GM18507 (cell line): ENCODE data around the gene NTPCR.
"Not testable (repeated sequence)": the region's sequence is repeated elsewhere in the genome, so short reads cannot be mapped to it uniquely, and the experiment has no call there.

Experiments used
- DNase-seq: peaks from one replicate; pipeline ENCODE4 v3.0.0; 2011; ENCODE audit warnings: low read depth; ENCODE audit not compliant: insufficient read length; ENCODE audit errors: extremely low spot score
- FAIRE-seq: peaks from 2 replicates; lab custom pipeline; 2011; peaks lifted over from hg19 to GRCh38; lab: Jason Lieb, UNC

Gene NTPCR

DNA sequence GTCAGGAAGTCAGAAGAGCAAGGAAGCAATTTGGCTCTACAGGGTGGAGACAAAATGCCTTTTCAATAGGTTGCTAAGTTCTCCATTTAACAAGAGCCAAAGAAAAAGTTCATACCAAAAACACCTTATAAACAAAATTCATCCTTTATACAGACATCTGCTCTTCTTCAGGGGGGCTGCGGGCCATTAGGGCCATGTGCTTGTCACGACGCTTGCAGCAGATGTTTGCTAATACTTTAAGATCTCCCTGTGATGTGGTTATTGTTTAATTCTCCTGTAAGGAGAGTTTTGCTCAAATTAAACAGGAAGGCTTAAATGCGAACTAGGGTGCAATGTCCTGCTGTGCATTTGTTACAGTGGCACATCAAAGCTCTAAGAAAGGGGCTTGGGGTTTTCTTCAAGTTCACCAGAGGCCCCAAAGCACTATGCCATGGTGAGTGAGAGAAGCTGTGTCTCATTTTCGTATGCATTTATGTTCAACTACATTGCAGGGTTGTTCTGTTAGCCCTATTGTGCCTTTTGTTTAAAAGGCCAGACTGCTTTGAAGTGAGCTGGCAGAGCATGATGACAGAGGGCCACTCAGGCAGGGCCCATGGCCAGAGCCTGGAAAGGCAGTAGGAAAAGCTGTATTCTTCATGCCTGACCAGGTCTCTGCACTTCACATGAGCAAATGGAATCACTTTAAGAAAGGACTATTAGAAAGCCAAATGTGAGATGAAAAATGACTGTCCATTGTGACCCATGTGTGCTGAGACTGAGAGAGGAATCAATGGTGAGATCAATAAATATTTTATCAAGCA lies 24.8 kb upstream of the NTPCR start:
- FAIRE-seq (no peak), DNase-seq (no peak)

DNA sequence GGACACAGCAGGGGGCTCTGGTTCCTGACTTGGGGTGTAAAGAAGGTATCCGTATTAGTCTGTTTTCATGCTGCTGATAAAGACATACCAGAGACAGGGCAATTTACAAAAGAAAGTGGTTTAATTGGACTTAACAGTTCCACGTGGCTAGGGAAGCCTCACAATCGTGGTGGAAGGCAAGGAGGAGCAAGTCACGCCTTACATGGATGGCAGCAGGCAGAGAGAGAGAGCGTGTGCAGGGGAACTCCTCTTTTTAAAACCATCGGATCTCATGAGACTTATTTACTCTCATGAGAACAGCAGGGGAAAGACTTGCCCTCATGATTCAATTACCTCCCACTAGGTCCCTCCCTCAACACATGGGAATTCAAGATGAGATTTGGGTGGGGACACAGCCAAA lies 23.2 kb upstream of the NTPCR start:
- not testable (repeated sequence) for DNase-seq, FAIRE-seq

DNA sequence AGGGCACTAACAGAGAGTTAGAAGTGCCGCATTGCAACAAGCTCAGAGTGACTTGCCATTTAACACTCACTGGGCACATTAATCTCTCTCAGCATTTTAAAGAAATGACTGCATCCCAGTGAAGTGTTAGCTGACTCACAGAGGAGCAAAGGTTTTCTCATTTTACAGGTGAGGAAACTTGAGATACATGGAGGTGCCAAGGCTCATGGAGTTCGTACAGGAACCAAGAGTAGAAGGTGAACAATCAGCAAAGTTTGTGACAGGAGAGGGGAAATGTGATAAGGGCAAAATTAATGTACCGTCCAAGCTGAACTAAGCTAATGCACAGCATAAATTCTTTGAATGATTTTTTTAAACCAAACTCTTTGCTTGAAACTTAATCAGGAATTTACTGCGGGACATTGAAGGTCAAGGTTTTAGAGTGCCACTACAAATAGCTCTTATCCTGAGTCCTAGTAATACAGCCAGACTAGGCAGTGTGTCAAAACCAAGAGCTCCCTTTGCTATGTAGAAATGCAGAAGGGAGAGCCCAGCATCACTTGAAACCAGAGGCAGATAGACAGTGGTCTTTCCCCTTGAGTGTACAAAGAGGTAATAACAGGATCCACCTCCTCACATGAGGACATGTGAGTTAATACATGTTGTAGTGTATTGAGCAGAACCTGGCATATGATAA lies 22.4 kb upstream of the NTPCR start:
- no peak for FAIRE-seq

DNA sequence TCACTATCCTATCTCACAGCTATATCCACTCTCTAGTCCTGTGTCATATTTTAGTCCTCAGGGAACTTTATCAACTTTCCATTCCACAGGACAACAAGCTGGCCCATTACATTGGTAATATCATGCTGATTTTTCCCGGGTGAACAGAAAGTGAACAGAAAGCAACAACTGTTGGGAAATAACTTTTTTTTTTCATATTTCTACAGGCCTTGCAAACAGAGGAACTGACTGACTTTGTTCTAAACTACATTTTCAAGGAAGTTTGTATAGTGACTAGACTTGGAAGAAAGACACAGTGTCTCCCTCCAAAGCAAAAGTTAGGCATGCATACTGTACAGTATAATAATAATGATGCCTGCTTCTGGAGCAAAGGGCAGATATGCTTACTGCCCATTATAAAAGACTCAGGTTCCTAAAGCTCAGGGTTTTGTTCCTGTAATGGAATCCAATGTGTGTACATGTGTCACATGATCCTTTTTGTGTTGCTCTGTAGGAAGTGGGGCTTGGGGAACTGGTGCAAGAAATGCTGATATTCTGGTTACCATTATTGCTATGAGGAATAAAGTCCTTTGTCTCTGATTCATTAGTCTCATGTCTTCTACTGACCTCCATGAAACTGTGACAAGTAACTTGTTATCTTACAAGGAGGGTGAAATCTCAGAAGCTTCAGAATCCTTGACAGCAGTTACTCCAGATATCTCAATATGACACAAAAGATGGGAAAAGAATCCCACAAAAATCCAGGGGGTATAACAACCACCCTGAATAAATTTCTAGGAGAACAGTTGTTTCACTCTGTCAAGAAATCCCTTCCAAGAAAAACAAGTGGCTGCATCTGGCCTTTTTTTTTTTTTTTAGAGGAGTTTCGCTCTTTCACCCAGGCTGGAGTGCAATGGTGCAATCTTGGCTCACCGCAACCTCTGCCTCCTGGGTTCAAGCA lies 17.7 kb upstream of the NTPCR start:
- FAIRE-seq (no peak), DNase-seq (no peak)

More for the DNA sequence above, 22.4 kb upstream of the NTPCR start:
- no peak for DNase-seq

DNA sequence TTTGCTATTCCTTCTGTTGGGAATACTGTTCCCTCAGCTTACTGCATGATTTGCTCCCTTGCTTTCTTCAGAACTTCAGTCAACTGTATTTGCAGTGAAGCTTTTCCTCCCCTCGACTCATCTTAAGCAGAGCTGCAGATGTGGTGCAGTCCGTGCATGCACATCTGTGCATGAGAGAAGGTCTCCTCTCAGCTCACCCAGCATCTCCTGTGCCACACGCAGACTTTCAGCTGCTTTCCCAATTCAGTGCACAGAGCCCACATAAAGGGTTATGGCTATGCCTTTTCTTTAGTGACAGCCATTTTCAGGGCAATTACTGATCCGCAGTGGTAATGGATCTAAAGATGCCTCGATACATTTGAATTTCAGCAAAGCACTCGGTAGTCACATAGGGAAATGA lies 13.5 kb upstream of the NTPCR start:
- FAIRE-seq, result no peak

DNA sequence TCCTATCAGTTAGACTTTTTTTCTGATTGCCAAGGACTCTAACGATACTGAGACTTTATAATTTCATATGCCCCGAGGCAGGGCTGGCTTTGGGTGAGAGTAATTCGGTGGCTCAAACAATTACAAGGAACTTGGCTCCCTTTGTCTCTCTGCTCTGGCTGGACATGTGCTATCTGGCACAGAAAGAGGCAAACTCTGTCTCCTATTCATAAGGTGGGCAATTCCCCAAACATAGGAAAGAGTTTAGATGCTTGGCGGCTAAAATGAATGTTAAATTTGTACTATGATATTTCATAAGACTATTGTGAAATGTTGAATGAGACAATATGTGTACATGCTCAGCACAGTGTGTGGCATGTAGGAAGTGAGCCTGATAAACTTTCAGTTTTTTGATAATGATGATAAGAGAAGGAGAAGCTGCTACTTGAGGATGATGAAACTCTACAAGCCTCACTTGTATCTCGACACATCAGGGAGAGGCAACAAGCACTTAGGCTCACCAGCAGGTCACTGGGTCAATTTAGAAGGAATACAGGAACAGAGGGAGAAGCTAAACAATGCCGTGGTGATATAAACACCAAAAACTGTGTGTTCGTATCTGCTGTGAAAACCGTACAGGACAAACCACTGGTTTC lies 12.6 kb upstream of the NTPCR start:
- DNase-seq (no peak), FAIRE-seq (no peak)

More for the DNA sequence above, 13.5 kb upstream of the NTPCR start:
- DNase-seq, result no peak

DNA sequence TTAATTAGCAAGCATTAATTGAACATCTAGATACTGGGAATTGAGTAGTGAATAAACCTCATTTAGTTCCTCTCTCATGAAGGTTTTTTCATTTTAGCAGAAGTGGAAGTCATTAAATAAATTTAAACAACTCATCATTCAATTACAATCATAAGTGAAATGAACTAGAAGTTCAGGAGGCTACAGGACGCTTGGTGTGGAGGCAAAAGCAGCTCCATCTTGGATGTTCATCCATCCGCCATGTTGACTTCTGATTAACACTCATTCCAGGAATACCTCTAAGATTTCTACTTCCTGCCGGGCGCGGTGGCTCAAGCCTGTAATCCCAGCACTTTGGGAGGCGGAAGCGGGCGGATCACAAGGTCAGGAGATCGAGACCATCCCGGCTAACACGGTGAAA lies 11.5 kb upstream of the NTPCR start:
- FAIRE-seq, result no peak
- DNase-seq, result no peak

DNA sequence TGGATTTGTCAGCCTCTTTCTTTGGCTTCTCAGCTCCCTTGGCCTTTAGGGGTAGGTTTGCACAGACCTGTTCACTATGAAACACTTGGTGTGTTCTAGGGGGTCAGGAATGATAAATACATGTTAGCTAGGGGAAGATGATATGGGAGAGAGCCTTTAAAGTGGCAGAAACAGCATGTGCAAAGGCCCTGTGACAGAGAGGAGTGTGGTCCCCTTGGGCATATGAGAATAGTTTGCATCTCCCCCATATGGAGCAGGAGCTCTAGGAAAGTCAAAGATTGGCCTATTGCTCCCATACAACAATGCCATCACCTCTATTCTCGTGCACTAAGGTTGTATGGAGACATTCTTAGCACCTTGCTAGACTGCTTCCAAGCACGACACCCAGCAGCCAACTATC lies 10.7 kb upstream of the NTPCR start:
- FAIRE-seq (no peak), DNase-seq (no peak)

DNA sequence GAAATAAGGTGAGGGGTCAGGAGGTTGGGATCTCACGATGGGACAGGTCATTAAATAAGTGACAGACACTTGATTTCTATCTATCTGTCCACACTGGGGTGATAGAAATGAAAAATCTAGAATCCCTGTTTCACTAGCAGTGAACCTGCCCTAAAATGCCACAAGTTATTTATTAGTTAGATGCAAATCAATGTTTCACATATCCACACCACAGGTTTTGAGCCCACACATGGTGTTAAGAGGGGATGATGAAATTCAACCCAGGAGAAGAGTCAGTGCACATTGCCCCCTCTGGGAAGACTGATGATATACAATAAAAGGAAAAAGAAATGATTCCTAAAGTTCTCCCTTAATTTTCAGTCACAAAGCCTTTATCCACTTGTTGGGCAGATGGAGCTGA lies 10.1 kb upstream of the NTPCR start:
- FAIRE-seq (peak; percentile 67), DNase-seq (no peak)

DNA sequence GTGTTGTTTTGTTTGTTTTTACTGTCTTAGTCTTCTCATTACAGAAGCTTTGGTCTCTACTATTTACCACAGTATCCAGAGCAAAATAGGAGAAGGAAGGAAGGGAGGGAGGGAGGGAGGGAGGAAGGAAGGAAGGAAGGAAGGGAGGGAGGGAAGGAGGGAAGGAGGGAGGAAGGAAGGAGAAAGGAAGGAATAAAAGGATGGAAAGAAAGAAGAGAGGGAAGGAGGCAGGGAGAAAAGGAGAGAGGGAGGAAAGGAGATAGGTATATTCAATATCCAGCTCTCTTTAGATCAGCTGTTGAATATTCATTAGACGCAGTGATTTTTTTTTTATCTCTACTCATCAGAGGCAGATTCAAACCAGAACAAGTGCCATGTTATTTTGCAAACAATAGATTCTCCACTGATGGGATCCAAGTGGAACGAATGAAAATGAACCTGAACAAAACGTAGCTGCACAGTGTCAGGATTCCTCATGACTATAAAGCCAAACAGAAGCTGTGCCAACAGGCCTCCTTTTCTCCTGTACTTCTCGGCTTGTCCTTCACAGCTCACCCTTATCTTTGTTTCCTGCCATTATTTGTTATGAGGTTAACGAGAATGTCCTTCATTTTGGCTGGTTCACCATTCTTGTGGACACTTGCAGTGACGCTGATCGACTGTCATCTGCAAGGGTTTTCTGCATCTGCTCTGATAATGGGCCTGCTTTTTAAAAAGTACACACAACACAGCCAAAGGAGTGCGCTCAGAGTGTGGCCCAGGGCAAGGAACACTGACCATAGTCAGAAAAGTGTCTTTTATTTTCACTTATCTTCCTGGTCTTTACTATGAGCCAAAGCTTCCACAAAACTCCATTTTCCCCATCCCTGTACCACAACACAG lies 7.8 kb upstream of the NTPCR start:
- FAIRE-seq, result no peak
- DNase-seq, result no peak

DNA sequence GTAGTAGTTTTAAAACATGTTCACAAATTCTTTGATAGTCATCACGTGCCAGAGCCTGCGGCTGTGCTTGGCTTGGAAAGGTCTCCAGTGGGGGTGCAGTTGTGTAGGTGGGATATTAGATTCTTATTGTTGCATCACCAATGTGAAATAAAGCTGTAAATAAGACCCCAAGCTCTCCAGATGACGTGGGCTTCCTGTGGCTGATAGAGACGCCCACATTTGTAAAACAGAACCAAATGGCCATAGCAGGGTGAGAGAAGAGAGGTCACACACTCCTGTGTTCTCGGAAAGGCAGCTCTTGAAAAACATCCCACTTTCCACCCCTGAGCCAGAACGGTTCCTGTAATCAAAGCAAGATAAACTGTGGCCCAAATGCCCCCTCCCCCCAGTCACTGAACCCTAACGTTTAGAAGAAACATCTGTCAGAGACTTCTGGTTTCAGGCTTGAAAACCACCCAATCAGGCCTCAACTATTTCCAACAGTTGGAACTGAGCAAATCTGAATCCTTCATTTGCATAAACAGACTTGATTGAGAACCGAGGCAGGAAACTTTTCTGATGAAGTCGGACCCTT lies 6.6 kb upstream of the NTPCR start:
- DNase-seq (no peak), FAIRE-seq (peak; percentile 44)

DNA sequence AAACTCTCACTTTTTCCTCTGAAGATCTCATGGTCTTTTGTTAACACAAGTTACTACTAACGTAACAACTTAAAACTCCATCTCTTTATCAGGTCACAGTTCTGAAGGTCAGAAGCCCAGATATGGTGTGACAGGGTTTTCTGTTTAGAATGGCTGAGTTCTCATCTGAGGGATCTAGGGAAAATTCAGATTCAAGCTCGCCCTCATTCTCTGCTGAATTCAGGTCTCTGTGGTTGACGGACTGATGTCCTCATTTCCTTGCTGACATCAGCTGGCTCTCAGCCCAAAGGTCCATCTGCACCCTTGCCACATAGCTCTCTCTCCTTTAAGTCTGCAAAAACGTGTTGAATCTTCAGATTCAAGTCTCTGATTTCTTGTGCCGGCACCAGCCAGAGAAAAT lies 6.1 kb upstream of the NTPCR start:
- DNase-seq (no peak), FAIRE-seq (no peak)

DNA sequence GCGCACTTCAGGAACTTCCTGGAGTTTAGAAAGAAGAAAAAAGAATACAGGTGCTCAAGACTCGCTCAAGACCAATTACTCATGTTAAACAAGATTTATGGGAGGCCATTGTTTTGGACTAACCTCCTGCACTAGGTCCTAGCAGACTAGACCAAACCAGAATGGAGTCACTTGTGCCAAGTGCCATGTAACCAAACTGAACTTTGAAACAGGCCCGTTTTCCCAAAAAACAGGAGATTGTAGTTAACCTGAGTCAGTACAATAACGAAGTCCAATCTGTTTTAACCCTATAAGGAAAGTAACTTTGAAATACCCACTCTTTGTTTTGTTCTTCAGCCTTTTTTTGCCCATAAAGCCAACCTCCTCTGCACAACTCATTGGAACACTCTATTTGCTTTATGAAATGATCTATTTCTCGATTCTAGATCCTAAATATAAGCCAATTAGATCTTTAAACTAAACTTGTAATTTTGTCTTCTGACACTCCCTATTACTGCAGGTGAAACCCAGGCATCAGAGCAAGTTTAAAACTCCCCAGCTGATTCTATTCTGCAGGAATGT lies 695 bp upstream of the NTPCR start:
- no peak for FAIRE-seq
- no peak for DNase-seq

DNA sequence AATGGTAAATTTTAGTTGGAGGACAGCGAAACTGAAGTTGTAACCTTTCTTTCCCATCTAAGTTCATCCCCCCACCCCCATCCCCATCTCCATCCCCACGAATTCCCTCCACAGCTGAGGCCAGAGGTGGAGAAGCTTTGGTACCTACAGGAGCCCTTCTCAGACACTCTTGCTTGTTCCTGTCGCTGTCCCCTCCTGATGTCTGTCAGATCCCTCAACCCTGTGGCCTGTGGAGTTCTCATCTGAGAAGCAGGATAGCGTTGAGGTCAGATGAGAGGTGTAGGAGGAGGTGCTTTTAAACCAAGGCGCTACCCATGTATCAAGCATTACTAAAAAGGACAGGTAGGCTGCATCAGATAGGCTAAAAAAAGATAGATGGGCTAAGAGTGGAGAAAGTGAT lies 769 bp downstream of the NTPCR start:
- FAIRE-seq (peak; percentile 55), DNase-seq (no peak)

DNA sequence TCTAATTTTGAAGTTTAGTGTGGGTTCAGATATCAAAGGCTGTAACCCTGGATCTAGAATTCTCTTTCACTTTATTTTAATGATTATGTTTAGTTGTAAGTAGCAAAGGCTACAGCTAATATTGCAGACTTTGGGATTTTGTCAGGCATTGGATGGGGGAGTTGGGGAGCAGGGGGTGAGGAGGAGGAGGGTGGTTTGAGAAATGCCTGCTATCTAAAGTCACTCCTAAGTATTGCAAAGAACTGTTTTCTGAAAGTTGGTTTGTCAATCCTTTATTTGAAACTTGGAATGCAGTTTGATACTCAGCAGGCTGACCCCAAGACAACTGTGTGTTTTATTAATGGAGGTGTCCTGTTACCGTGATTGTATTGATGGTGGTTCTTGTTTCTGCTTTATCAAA lies 1.2 kb downstream of the NTPCR start:
- FAIRE-seq, result no peak
- no peak for DNase-seq

DNA sequence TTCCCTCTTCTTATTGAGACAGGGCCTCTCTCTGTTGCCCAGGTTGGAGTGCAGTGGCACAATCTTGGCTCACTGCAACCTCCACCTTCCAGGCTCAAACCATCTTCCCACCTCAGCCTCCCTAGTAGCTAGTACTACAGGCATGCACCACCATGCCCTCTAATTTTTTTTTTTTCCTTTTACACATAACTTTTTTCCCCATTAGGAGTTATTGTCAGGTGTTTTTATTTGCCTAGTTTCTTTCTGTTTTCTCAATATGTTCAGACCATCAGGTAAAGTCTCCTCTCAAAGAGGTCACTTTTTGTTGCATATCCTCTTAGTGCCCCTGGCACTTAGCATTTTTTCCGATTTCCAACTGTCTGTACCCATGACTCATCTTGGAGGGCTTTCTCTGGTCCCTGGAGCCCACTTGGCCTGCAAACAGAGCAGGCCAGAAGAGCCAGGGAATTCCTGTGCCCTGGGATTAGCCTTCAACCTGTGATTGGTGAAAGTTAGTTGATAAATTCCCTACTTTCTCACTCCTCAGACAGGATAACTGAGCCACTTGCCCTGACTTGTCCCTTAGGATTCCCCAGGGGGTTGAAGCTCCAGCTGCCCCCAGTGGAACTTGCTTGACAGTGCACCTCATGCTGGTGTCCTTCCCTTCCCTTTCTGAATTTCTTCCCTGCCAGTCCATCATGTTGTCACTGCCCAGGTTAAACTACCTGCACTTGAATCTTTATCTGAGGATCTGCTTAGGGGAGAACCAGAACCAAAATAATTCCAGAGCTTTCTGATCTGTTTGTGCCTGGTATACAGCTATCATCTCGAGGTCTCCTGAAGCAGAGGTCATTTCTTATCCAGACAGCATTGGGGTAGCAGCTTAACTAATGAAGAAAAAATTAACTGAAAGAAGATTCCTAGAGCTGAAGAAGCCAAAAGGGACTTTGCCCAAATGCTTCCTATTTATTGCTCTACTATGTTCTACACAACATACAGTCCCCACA lies 2.4 kb downstream of the NTPCR start:
- peak; percentile 22 for DNase-seq
- FAIRE-seq, result peak; percentile 79
